22Rv1 (cell line): ENCODE data around the gene MCF2L.

Experiments used
- ZFX ChIP-seq: fragments of 450-650 bp; IDR thresholded peaks from 2 replicates; pipeline ENCODE4 v1.6.1; 2017; ENCODE audit warnings: antibody characterized with exemption, borderline replicate concordance
- TF ChIP-seq, protein P1 (sequence below): fragments of 450-650 bp; IDR thresholded peaks from 2 replicates; pipeline ENCODE4 v1.5.1; 2017; ENCODE audit warnings: mild to moderate bottlenecking

DNA sequence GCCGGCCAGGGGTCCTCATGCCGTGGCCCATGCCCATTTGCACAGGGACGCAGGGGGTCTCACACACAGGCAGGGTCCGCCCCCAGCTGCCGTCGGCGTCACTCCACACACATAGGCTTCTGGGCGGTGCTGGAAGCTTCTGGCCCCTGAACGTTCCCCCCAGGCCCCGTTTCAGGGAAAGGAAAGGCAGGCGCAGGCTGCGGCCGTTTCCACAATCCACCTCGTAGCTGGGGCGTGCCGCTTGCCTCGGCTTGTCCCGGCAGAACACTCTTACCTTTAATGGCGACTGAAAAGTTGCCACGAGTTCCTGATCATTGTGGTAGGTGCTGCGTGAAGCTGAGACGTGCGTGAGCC is 53.4 kb downstream of the MCF2L start:
- TF ChIP-seq, protein P1, sequence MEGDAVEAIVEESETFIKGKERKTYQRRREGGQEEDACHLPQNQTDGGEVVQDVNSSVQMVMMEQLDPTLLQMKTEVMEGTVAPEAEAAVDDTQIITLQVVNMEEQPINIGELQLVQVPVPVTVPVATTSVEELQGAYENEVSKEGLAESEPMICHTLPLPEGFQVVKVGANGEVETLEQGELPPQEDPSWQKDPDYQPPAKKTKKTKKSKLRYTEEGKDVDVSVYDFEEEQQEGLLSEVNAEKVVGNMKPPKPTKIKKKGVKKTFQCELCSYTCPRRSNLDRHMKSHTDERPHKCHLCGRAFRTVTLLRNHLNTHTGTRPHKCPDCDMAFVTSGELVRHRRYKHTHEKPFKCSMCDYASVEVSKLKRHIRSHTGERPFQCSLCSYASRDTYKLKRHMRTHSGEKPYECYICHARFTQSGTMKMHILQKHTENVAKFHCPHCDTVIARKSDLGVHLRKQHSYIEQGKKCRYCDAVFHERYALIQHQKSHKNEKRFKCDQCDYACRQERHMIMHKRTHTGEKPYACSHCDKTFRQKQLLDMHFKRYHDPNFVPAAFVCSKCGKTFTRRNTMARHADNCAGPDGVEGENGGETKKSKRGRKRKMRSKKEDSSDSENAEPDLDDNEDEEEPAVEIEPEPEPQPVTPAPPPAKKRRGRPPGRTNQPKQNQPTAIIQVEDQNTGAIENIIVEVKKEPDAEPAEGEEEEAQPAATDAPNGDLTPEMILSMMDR: no peak
- no peak for TF ChIP-seq ZFX
